Heart left ventricle (tissue), 16 donors: ENCODE data around the gene MAN2A2. TPM values are rescaled to one million over a fixed set of nuclear protein-coding genes. Genes with fewer than 3 reads are reported as not detected.
A peak's percentile ranks its signal among the peaks of the same experiment; 100 is the strongest.

Experiments used
- ATAC-seq, 4 donors: fragments of 200-7000 bp; cut with Tn5 transposase; one replicate each; pipeline ENCODE4 v1.9.1; 2020 to 2022; ENCODE audit warnings: moderate library complexity in 4 of 4, mild to moderate bottlenecking in 3 of 4, moderate number of reproducible peaks in 1 of 4
- DNase-seq, 5 donors: peaks; one replicate each; pipeline ENCODE4 v3.0.0-alpha.2; 2020
- H3K27ac ChIP-seq, 12 donors: fragments of 200-600 bp; sonication (generic) in 4 of 12; one replicate each; pipeline versions ENCODE4 v1.5.0 to v1.8.0; 2016 to 2022; ENCODE audit warnings: mild to moderate bottlenecking in 2 of 12
- H3K27me3 ChIP-seq, 9 donors: fragments of 200-600 bp; sonication (generic) in 2 of 9; one replicate each; pipeline versions ENCODE4 v1.5.1 to v1.8.0; 2016 to 2022; ENCODE audit warnings: mild to moderate bottlenecking in 3 of 9
- H3K36me3 ChIP-seq, 9 donors: fragments of 200-600 bp; sonication (generic) in 2 of 9; one replicate each; pipeline versions ENCODE4 v1.5.0 to v1.8.0; 2018 to 2022; ENCODE audit warnings: mild to moderate bottlenecking in 2 of 9
- H3K4me1 ChIP-seq, 12 donors: fragments of 200-600 bp; sonication (generic) in 4 of 12; one replicate each; pipeline versions ENCODE4 v1.5.0 to v1.8.0; 2016 to 2022; ENCODE audit warnings: mild to moderate bottlenecking in 3 of 12
- H3K4me3 ChIP-seq, 12 donors: fragments of 200-600 bp; sonication (generic) in 4 of 12; one replicate each; pipeline versions ENCODE4 v1.5.0 to v1.8.0; 2017 to 2022; ENCODE audit warnings: mild to moderate bottlenecking in 9 of 12, moderate library complexity in 4 of 12
- H3K9me3 ChIP-seq, 12 donors: fragments of 200-600 bp; sonication (generic) in 4 of 12; one replicate each; pipeline versions ENCODE4 v1.5.0 to v1.8.0; 2016 to 2022; ENCODE audit warnings: mild to moderate bottlenecking in 1 of 12
- CTCF ChIP-seq, 12 donors: fragments of 200-600 bp; sonication (generic) in 4 of 12; IDR thresholded peaks; one replicate each; pipeline versions ENCODE4 v1.5.0 to v1.8.0; 2018 to 2022; ENCODE audit warnings: antibody characterized with exemption in 12 of 12, mild to moderate bottlenecking in 5 of 12
- POLR2A ChIP-seq, 2 donors: fragments of 450-650 bp; IDR thresholded peaks; one replicate each; pipeline ENCODE4 v1.6.1; 2017; ENCODE audit warnings: antibody characterized with exemption in 2 of 2, mild to moderate bottlenecking in 2 of 2, moderate library complexity in 2 of 2
- WGBS, 4 donors: extraction: QIAGEN DNeasy Blood & Tissue Kit in 2 of 4; methylation state at CpG; one replicate each; pipeline versions ENCODE4 v1.1.5 to v1.1.7; 2013 to 2018; 5-methylcytosine and 5-hydroxymethylcytosine counted together
- intact Hi-C, 10 donors: fragments of 100-400 bp; cut with DNase I; formaldehyde crosslinking; loops; one replicate each; pipeline versions ENCODE4 v1.11.1 to v1.14.2; 2022
- polyA plus RNA-seq, 2 donors: library from polyadenylated mRNA; stranded (reverse); fragments of 200-250 nt; gene quantifications; one replicate each; pipeline ENCODE4 v1.2.3, GENCODE V29; 2013
- total RNA-seq, 9 donors: library from RNA; depleted of rRNA in 2 of 9; stranded (reverse); fragments of >200 nt in 2 of 9; fragmentation: NEBNext Ultra II Directional in 3 of 9; extraction: Animal tissue kit (Norgen Biotek cat#: 25700) in 3 of 9; gene quantifications; one replicate each; pipeline versions ENCODE4 v1.1.0 to v1.2.4, GENCODE V29; 2016 to 2023
- donor health status: ischemic (EF 13 %, LVEDD 7.1; RV severe dilation, severe dysfunction).
- donor health status: healthy with polysubstance abuse.
- donor health status: DM: no; HTN: yes; CAD: no.
- donor health status: DM: no; HTN: no; CAD: no.
- donor health status: ischemic (EF 25% LVEDD 6.9; RV normal size, moderate dysfunction).
- donor health status: ischemic (EF 25% LVEDD 5.7; RV mildly dilated, moderate dysfunction).
- donor health status: healthy.
- donor health status: DM: yes; HTN: yes; CAD: no.
- donor health status: ischemic (EF 35%, LVEDD 5.7; RV mildly dilated, moderate dysfunction).
- donor health status: nonischemic (EF 11% LVEDD 7.7; RV severe dilation, severe dysfunction).
- donor health status: DM: yes; HTN: yes; CAD: no.
- donor health status: PGD.
- donor health status: ischemic (EF 29% LVEDD 5.4; RV normal size, mild dysfunction).
- donor health status: nonischemic (EF 23%, LVEDD 6.1; RV moderate dilation, normal function).

Gene MAN2A2
- total and polyA plus RNA-seq, 11 donors: 38.7 to 145 (median 87.6) TPM

DNA sequence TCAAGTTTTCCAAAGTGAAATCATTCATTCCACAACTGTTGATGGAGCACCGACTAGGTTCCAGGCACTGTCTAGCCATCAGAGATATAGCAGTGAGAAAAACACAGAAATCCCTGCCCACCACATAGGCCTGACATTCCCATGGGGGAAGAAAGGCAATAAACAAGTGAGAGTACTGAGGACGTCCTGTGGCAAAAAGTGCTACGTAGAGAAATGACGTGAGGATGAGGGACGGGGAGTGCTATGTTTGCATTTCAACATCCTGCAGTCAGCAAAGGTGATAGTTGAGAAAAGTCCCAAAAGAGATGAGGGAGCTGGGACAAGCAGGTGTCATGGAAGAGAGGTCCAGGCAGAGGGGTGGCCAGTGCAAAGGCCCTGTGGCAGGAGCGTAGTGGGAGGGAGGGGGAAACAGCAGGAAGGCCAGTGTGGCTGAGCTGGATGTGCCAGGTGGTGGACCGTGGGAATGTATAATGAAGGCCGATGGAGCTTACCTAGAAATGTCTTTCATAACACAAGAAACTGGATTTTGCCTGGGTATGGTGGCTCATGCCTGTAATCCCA, 45.1 kb upstream of the MAN2A2 start:
- 93 to 96% (median 95%) methylated on average over 8 of the region's 8 CpGs for WGBS, 4 donors
- TF ChIP-seq POLR2A (IDR thresholded peaks at IDR 0.05) (no peak), CTCF (IDR thresholded peaks at IDR 0.05) (no peak)
- Histone ChIP-seq H3K27me3 (no peaks in the 10 kb centered on the region), H3K27ac (no peak overlapping the region), H3K36me3 (no peaks in the 10 kb centered on the region), H3K9me3 (no peaks in the 10 kb centered on the region), H3K4me1 (peaks cover 0 to 28% (median 5%) of the 10 kb centered on the region in 12 donors), H3K4me3 (no peak overlapping the region)
- no peak for DNase-seq
- no peak for ATAC-seq
- intact Hi-C loops: no loop called here

DNA sequence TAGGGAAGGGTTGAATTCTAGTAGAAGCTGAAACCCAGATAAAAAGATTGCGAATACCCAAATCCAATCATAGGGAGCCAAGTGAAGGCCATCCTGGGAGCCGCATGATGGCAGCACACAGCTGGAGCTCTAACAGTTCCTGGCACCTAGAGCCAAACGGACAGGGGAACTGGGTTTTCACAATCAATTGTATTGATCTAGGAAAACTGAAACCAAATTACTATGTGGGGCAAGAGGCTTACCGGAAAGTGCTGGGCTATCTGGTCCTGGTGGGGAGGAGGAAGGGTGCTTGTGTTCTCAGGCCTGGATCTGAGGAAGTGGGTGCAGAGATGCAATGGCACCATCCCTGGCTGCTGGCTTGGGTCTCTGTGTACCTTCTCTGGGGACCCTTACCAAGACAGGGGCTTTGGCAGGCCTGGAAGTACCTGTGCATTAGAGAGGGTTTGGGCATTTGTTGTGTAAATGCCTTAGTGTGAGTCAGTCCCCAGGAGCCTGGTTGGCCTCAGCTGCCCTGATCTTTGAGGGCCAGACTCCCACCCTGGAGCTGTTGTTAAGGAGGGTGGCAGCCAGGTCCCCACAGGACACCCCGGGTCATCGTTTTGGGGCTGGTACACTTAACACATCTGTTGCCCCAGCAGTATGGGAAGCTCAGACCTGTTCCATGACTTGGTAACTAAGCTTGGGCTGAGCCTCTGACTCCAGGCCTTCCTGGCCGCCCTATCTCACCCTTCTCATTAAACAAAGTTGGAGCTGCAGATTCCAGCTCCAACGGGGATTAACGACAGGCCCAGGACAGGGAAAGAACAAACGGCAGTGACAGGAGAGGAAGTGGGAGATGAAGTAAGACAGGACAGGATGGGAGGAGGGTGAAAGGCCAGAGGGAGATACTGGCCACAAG, 43.6 kb upstream of the MAN2A2 start:
- H3K36me3 ChIP-seq: no peaks in the 10 kb centered on the region
- H3K9me3 ChIP-seq: no peaks in the 10 kb centered on the region
- TF ChIP-seq CTCF (IDR thresholded peaks at IDR 0.05): no peak
- no peak for TF ChIP-seq POLR2A (IDR thresholded peaks at IDR 0.05)
- H3K27me3 ChIP-seq: no peaks in the 10 kb centered on the region
- no peak overlapping the region for H3K4me3 ChIP-seq
- intact Hi-C loops: loop anchor here in 2 of 10 donors (5.0 to 10.0 kb wide), 3 partner anchors 37 to 135 kb away; no protein-coding TSS in a partner anchor
- 56 to 65% (median 61%) methylated on average over 8 to 10 of the region's 10 CpGs for whole genome bisulfite sequencing, 4 donors
- H3K4me1 ChIP-seq: peaks cover 0 to 38% (median 6%) of the 10 kb centered on the region in 12 donors
- peak in 3 of 4 donors; percentile 12 to 44 (median 18) for ATAC-seq
- H3K27ac ChIP-seq: peak overlapping the region in 2 of 12 donors; percentile 13 to 27
- no peak for DNase-seq

DNA sequence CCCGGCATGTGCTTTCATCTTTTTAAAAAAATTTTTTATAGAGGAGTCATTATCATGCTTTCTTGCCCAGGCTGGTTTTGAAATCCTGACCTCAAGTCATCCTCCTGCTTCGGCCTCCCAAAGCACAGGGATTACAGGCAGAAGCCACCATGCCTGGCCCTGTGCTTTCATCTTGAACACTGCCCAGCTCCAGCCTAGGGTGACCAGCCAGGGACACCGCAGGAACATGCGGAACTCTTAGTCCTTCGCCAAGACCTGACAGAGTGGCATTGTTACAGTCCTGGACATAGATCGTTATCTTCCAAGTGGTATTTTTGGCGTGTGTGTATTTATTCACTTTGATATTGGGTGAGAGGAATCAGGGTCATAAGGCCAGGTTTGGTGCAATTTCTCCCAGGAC, 42.7 kb upstream of the MAN2A2 start:
- intact Hi-C loops: loop anchor here in 2 of 10 donors (5.0 to 10.0 kb wide), 3 partner anchors 38 to 136 kb away; no protein-coding TSS in a partner anchor
- no peak overlapping the region for H3K4me3 ChIP-seq

More for the DNA sequence above, 42.7 kb upstream of the MAN2A2 start:
- Histone ChIP-seq H3K4me1 (peaks cover 0 to 39% (median 6%) of the 10 kb centered on the region in 12 donors), H3K27me3 (no peaks in the 10 kb centered on the region), H3K9me3 (no peaks in the 10 kb centered on the region), H3K36me3 (no peaks in the 10 kb centered on the region), H3K27ac (no peak overlapping the region)
- TF ChIP-seq POLR2A (IDR thresholded peaks at IDR 0.05) (no peak), CTCF (IDR thresholded peaks at IDR 0.05) (no peak)
- DNase-seq (no peak), ATAC-seq (peak in 2 of 4 donors; percentile 39 to 48)
- 78 to 91% (median 86%) methylated on average over 7 of the region's 7 CpGs for WGBS, 4 donors
